IMR-90 (cell line): Measurements from ENCODE around the gene VAV3. TPM values are rescaled to one million over a fixed set of nuclear protein-coding genes. Genes with fewer than 3 reads are reported as not detected.

Source experiments
- ATAC-seq: fragments of 200-7000 bp; cut with Tn5 transposase; 2 replicates; pipeline ENCODE4 v1.9.1; 2020; ENCODE audit warnings: low read depth, mild to moderate bottlenecking, moderate library complexity
- BruUV-seq: library from RNA; stranded (reverse); fragments of 400-500 nt; replicated peaks from 2 replicates; lab custom pipeline; 2021; lab: Mats Ljungman, UMichigan
- CTCF ChIA-PET: fragments of 300-600 bp; formaldehyde crosslinking; extraction: SDS; loops from one replicate; lab custom pipeline; 2021; ENCODE audit warnings: antibody characterized with exemption; lab: Yijun Ruan, JAX
- POLR2A ChIA-PET: fragments of 300-600 bp; sonication (Branson Sonifier 250); formaldehyde crosslinking; loops from one replicate; lab custom pipeline; 2022; ENCODE audit warnings: antibody characterized with exemption; ENCODE audit not compliant: unreplicated experiment; lab: Charles Lee
- DNase-seq: peaks from one replicate; pipeline ENCODE4 v3.0.0; 2013
- H2AFZ ChIP-seq: replicated peaks from 2 replicates; pipeline ENCODE3; 2013; ENCODE audit warnings: low read length, mild to moderate bottlenecking; ENCODE audit not compliant: poor library complexity
- H2AK5ac ChIP-seq: 2 replicates; pipeline ENCODE4 v1.6.1; 2013; ENCODE audit warnings: low read depth, low read length, inconsistent platforms
- H2AK9ac ChIP-seq: replicated peaks from 2 replicates; pipeline ENCODE3; 2013; ENCODE audit warnings: mild to moderate bottlenecking, low read depth, low read length, moderate library complexity; ENCODE audit not compliant: poor library complexity
- H2BK120ac ChIP-seq: 2 replicates; pipeline ENCODE4 v1.6.1; 2013; ENCODE audit warnings: low read depth, low read length, inconsistent platforms
- H2BK15ac ChIP-seq: 3 replicates; pipeline ENCODE4 v1.6.1; 2013; ENCODE audit warnings: low read depth, low read length, inconsistent platforms
- H2BK20ac ChIP-seq: 2 replicates; pipeline ENCODE4 v1.6.1; 2013; ENCODE audit warnings: low read depth, mild to moderate bottlenecking, inconsistent platforms, low read length, moderate library complexity
- H2BK5ac ChIP-seq: 2 replicates; pipeline ENCODE4 v1.6.1; 2013; ENCODE audit warnings: mild to moderate bottlenecking, low read depth, low read length, inconsistent platforms; ENCODE audit not compliant: poor library complexity, severe bottlenecking
- H3K14ac ChIP-seq: replicated peaks from 2 replicates; pipeline ENCODE4 v1.6.1; 2013; ENCODE audit warnings: low read depth, low read length, inconsistent platforms
- H3K18ac ChIP-seq: 2 replicates; pipeline ENCODE4 v1.6.1; 2013; ENCODE audit warnings: low read depth, low read length, control low read depth
- H3K23ac ChIP-seq: 2 replicates; pipeline ENCODE4 v1.6.1; 2013; ENCODE audit warnings: low read depth, low read length, inconsistent platforms
- H3K27ac ChIP-seq: 2 replicates; pipeline ENCODE4 v1.5.1; 2013; ENCODE audit warnings: mild to moderate bottlenecking, control low read depth, low read length; ENCODE audit not compliant: insufficient read depth
- H3K27me3 ChIP-seq: 2 replicates; pipeline ENCODE4 v1.6.1; 2013; ENCODE audit warnings: low read length; ENCODE audit not compliant: control insufficient read depth, insufficient read depth
- H3K36me3 ChIP-seq: 2 replicates; pipeline ENCODE4 v1.6.1; 2013; ENCODE audit warnings: low read length, mixed read lengths; ENCODE audit not compliant: control insufficient read depth, insufficient read depth
- H3K4ac ChIP-seq: 2 replicates; pipeline ENCODE4 v1.6.1; 2013; ENCODE audit warnings: low read depth, low read length, inconsistent platforms
- H3K4me1 ChIP-seq: 2 replicates; pipeline ENCODE4 v1.6.1; 2013; ENCODE audit warnings: low read length, mixed read lengths; ENCODE audit not compliant: control insufficient read depth, insufficient read depth
- H3K4me2 ChIP-seq: 2 replicates; pipeline ENCODE4 v1.6.1; 2013; ENCODE audit warnings: low read depth, mild to moderate bottlenecking, control low read depth, low read length, moderate library complexity
- H3K4me3 ChIP-seq: 2 replicates; pipeline ENCODE4 v1.5.1; 2013; ENCODE audit warnings: low read depth, mild to moderate bottlenecking, control low read depth, low read length, moderate library complexity; ENCODE audit not compliant: insufficient read depth
- H3K56ac ChIP-seq: 2 replicates; pipeline ENCODE4 v1.6.1; 2013; ENCODE audit warnings: low read length, inconsistent platforms; ENCODE audit not compliant: insufficient read depth; ENCODE audit errors: extremely low read depth
- H3K79me1 ChIP-seq, 2 experiments: 2 replicates each; pipeline ENCODE4 v1.6.1; 2013; ENCODE audit warnings: low read length in 2 of 2, inconsistent platforms in 1 of 2, low read depth in 1 of 2
- H3K9ac ChIP-seq: 2 replicates; pipeline ENCODE4 v1.6.1; 2013; ENCODE audit warnings: low read depth, low read length, control low read depth
- H3K9me1 ChIP-seq: 2 replicates; pipeline ENCODE4 v1.6.1; 2013; ENCODE audit warnings: low read length, inconsistent platforms; ENCODE audit not compliant: insufficient read depth
- H3K9me3 ChIP-seq: 2 replicates; pipeline ENCODE4 v1.6.1; 2013; ENCODE audit warnings: low read length; ENCODE audit not compliant: control insufficient read depth, insufficient read depth
- H4K20me1 ChIP-seq: 2 replicates; pipeline ENCODE4 v1.6.1; 2013; ENCODE audit warnings: low read length, inconsistent platforms; ENCODE audit not compliant: insufficient read depth
- H4K5ac ChIP-seq: 2 replicates; pipeline ENCODE4 v1.6.1; 2013; ENCODE audit warnings: mild to moderate bottlenecking, low read depth, low read length, control low read depth
- H4K8ac ChIP-seq, 2 experiments: 2 replicates each; pipeline ENCODE4 v1.6.1; 2013; ENCODE audit warnings: low read depth in 2 of 2, low read length in 2 of 2, control low read depth in 1 of 2, inconsistent platforms in 1 of 2
- H4K91ac ChIP-seq: 2 replicates; pipeline ENCODE4 v1.6.1; 2013; ENCODE audit warnings: low read depth, low read length, inconsistent platforms; ENCODE audit not compliant: insufficient read depth
- CEBPB ChIP-seq: IDR thresholded peaks from 2 replicates; pipeline ENCODE4 v1.6.1; 2012; ENCODE audit warnings: low read depth, low read length, improper control_type of control experiment
- CTCF ChIP-seq: conservative IDR thresholded peaks from 2 replicates; pipeline ENCODE4 v1.5.1; 2012; ENCODE audit warnings: mild to moderate bottlenecking, low read depth, low read length, improper control_type of control experiment
- RAD21 ChIP-seq: IDR thresholded peaks from 2 replicates; pipeline ENCODE4 v1.6.1; 2012; ENCODE audit warnings: low read length, improper control_type of control experiment
- WGBS, 2 experiments: methylation state at CpG; one replicate each; pipeline versions ENCODE4 v1.1.5 to v1.1.7; 2013; ENCODE audit warnings: missing lambda C conversion rate in 2 of 2; ENCODE audit not compliant: insufficient read length in 1 of 2; ENCODE audit errors: extremely low coverage in 2 of 2; 5-methylcytosine and 5-hydroxymethylcytosine counted together
- dilution Hi-C: fragments of 300-500 bp; cut with HindIII; formaldehyde crosslinking; loops from one replicate; pipeline ENCODE4 v1.14.3; 2018; ENCODE audit warnings: low sequenced_read_pairs; ENCODE audit not compliant: unreplicated experiment
- in situ Hi-C: fragments of 300-500 bp; cut with MboI; formaldehyde crosslinking; loops from 3 replicates; pipeline ENCODE4 v1.14.3; 2019; ENCODE audit warnings: low sequenced_read_pairs, inconsistent platforms, mixed read lengths
- intact Hi-C: fragments of 100-400 bp; cut with micrococcal nuclease; formaldehyde crosslinking; loops from 2 replicates; pipeline ENCODE4 v1.10.0; 2022
- polyA plus RNA-seq, 3 experiments: library from polyadenylated mRNA; depleted of rRNA; stranded (reverse); fragments of >200 nt; gene quantifications; 2 replicates each; pipeline ENCODE4 v1.2.3, GENCODE V29; 2012; ENCODE audit warnings: low replicate concordance in 1 of 3
- total RNA-seq: library from RNA; depleted of rRNA; stranded (reverse); fragments of >200 nt; gene quantifications from 2 replicates; pipeline ENCODE4 v1.2.3, GENCODE V29; 2012

VAV3 gene
- total and polyA plus RNA-seq, 2 of the 4 experiments (the other 2 are of a cell fraction): 0.12 to 0.18 TPM

GRCh38 chr1:107748531-107748930, 216.4 kb downstream of the VAV3 start:
- no peak overlapping the region for H3K4me2 ChIP-seq
- no peak overlapping the region for H4K8ac ChIP-seq
- dilution Hi-C loops (no loop called here), in situ Hi-C loops (no loop called here), intact Hi-C loops (no loop called here)
- no peak overlapping the region for H2BK120ac ChIP-seq
- no peaks in the 10 kb centered on the region for H4K20me1 ChIP-seq
- no peak overlapping the region for H4K5ac ChIP-seq
- no peak overlapping the region for H3K27ac ChIP-seq
- no peak overlapping the region for H3K9ac ChIP-seq
- 0 out of 2 replicates have a peak, but pooled peaks have one; percentile 42 for ATAC-seq
- H2BK15ac ChIP-seq: no peak overlapping the region
- no peaks in the 10 kb centered on the region for H3K79me1 ChIP-seq
- no peak overlapping the region for H2BK5ac ChIP-seq
- no peak overlapping the region for H2AFZ ChIP-seq
- no peaks in the 10 kb centered on the region for H3K4me1 ChIP-seq
- no peak overlapping the region for H3K4me3 ChIP-seq
- peak; percentile 1 for DNase-seq
- H3K56ac ChIP-seq: no peak overlapping the region
- H3K9me3 ChIP-seq: no peaks in the 10 kb centered on the region
- WGBS, 2 experiments: no CpG with 5 or more reads among the region's 2 CpGs
- CTCF ChIA-PET: interaction anchor here (0.5 kb wide), 1 partner anchor 100 kb away, joined by 3 read pairs; no protein-coding TSS in a partner anchor
- H3K4ac ChIP-seq: no peak overlapping the region
- TF ChIP-seq RAD21 (peak; percentile 12; the same call in 1 of the 2 replicates), CTCF (peak; percentile 15; the same call in 1 of the 2 replicates), CEBPB (no peak)
- no peak overlapping the region for H2BK20ac ChIP-seq
- no peak overlapping the region for H2AK5ac ChIP-seq
- POLR2A ChIA-PET: no interaction called here
- no TSS peak for BruUV-seq
- H3K27me3 ChIP-seq: no peaks in the 10 kb centered on the region
- no peak overlapping the region for H2AK9ac ChIP-seq
- H3K14ac ChIP-seq: no peak overlapping the region
- no peaks in the 10 kb centered on the region for H3K9me1 ChIP-seq
- H4K91ac ChIP-seq: no peak overlapping the region
- no peak overlapping the region for H3K23ac ChIP-seq
- no peak overlapping the region for H3K18ac ChIP-seq
- no peaks in the 10 kb centered on the region for H3K36me3 ChIP-seq
